A673 (cell line): ENCODE measurements around the gene HNRNPA0. TPM values are rescaled to one million over a fixed set of nuclear protein-coding genes. Genes with fewer than 3 reads are reported as not detected.

ENCODE experiments used
- BruUV-seq: library from RNA; stranded (reverse); fragments of 400-500 nt; replicated peaks from 2 replicates; lab custom pipeline; 2021; lab: Mats Ljungman, UMichigan
- CTCF ChIA-PET: fragments of 300-600 bp; sonication (Branson Sonifier 250); formaldehyde crosslinking; loops from one replicate; lab custom pipeline; 2022; ENCODE audit warnings: antibody characterized with exemption; lab: Charles Lee
- POLR2A ChIA-PET: fragments of 300-600 bp; sonication (Branson Sonifier 250); formaldehyde crosslinking; loops from one replicate; lab custom pipeline; 2022; ENCODE audit warnings: antibody characterized with exemption; ENCODE audit not compliant: low non-redundant PET; lab: Charles Lee
- DNase-seq: peaks from one replicate; pipeline ENCODE4 v3.0.0-alpha.2; 2015; ENCODE audit warnings: low spot score
- H3K27ac ChIP-seq: fragments of 200-600 bp; sonication (generic); 2 replicates; pipeline ENCODE4 v1.5.1; 2016; ENCODE audit warnings: mixed run types, low read depth, mild to moderate bottlenecking, mixed read lengths, antibody characterized with exemption, low read length; ENCODE audit not compliant: poor library complexity, severe bottlenecking
- H3K27me3 ChIP-seq: fragments of 200-600 bp; sonication (generic); replicated peaks from 2 replicates; pipeline ENCODE4 v1.6.1; 2017; ENCODE audit warnings: mixed run types, low read depth, mild to moderate bottlenecking, mixed read lengths, antibody characterized with exemption, low read length; ENCODE audit not compliant: insufficient read depth, poor library complexity
- H3K36me3 ChIP-seq: fragments of 200-600 bp; sonication (generic); 2 replicates; pipeline ENCODE4 v1.6.1; 2016; ENCODE audit warnings: mixed run types, mild to moderate bottlenecking, mixed read lengths, antibody characterized with exemption, low read length; ENCODE audit not compliant: insufficient read depth, poor library complexity, severe bottlenecking
- H3K4me1 ChIP-seq: fragments of 200-600 bp; sonication (generic); 2 replicates; pipeline ENCODE4 v1.6.1; 2017; ENCODE audit warnings: mixed run types, mild to moderate bottlenecking, mixed read lengths, antibody characterized with exemption, low read length; ENCODE audit not compliant: insufficient read depth, poor library complexity, severe bottlenecking
- H3K4me3 ChIP-seq: fragments of 200-600 bp; sonication (generic); 2 replicates; pipeline ENCODE4 v1.5.1; 2016; ENCODE audit warnings: low read depth, mixed run types, mild to moderate bottlenecking, mixed read lengths, low read length; ENCODE audit not compliant: poor library complexity, severe bottlenecking
- H3K9me3 ChIP-seq: fragments of 200-600 bp; sonication (generic); 2 replicates; pipeline ENCODE4 v1.6.1; 2016; ENCODE audit warnings: mixed run types, low read depth, mild to moderate bottlenecking, mixed read lengths, antibody characterized with exemption, low read length; ENCODE audit not compliant: poor library complexity, severe bottlenecking
- CTCF ChIP-seq: fragments of 300-800, 200-600 bp; sonication (generic); conservative IDR thresholded peaks from 2 replicates; pipeline ENCODE4 v1.5.1; 2017; ENCODE audit warnings: low read depth, mild to moderate bottlenecking, antibody characterized with exemption, low read length, moderate library complexity, mixed read lengths
- EZH2 ChIP-seq: fragments of 200-600 bp; sonication (generic); IDR thresholded peaks from 2 replicates; pipeline ENCODE4 v1.6.1; 2017; ENCODE audit warnings: borderline replicate concordance, low read depth, mild to moderate bottlenecking, mixed read lengths, antibody characterized with exemption, low read length; ENCODE audit not compliant: poor library complexity, severe bottlenecking
- intact Hi-C: fragments of 100-400 bp; cut with micrococcal nuclease; formaldehyde crosslinking; loops from one replicate; pipeline ENCODE4 v1.10.0; 2022; ENCODE audit not compliant: unreplicated experiment
- total RNA-seq: library from RNA; stranded (reverse); gene quantifications from 2 replicates; pipeline ENCODE4 v1.2.3, GENCODE V29; 2021

HNRNPA0 gene
- total RNA-seq, 1 experiment from 2014 or later: 56.2 TPM

- ChIA-PET CTCF (interaction anchor here (0.6 kb wide), 1 partner anchor 95 kb away, joined by 3 read pairs; no protein-coding TSS in a partner anchor), POLR2A (no interaction called here)
- Histone ChIP-seq H3K4me1 (peaks cover 13% of the 10 kb centered on the region), H3K36me3 (peaks cover 29% of the 10 kb centered on the region), H3K27me3 (peaks cover 6% of the 10 kb centered on the region), H3K9me3 (no peaks in the 10 kb centered on the region), H3K27ac (peak overlapping the region; percentile 100), H3K4me3 (peak overlapping the region; percentile 91)
- intact Hi-C loops: loop anchor here (10.0 kb wide), 1 partner anchor 280 kb away; the partner anchor contains the start of gene FAM13B
- BruUV-seq: TSS peak; percentile 82
- TF ChIP-seq EZH2 (no peak), CTCF (no peak)
- DNase-seq: no peak
These were observed 999 bp upstream of the HNRNPA0 start for GRCh38 chr5:137754961-137755762.

GRCh38 chr5:137753691-137754187 is 424 bp downstream of the HNRNPA0 start:
- CTCF ChIA-PET: no interaction called here
- TSS peak; percentile 61 for BruUV-seq
- Histone ChIP-seq H3K27ac (peak overlapping the region; percentile 100), H3K4me1 (peaks cover 13% of the 10 kb centered on the region), H3K9me3 (no peaks in the 10 kb centered on the region), H3K27me3 (peaks cover 3% of the 10 kb centered on the region), H3K36me3 (peaks cover 29% of the 10 kb centered on the region), H3K4me3 (peak overlapping the region; percentile 91)
- POLR2A ChIA-PET: interaction anchor here (0.6 to 0.8 kb wide), 2 partner anchors 46 to 1200 kb away, joined by 4 to 9 read pairs; no protein-coding TSS in a partner anchor
- intact Hi-C loops: loop anchor here (10.0 kb wide), 1 partner anchor 281 kb away; the partner anchor contains the start of gene FAM13B
- TF ChIP-seq CTCF: no peak
- DNase-seq: no peak

- peak; percentile 47 for DNase-seq
- Histone ChIP-seq H3K27ac (peak overlapping the region; percentile 100), H3K27me3 (no peaks in the 10 kb centered on the region), H3K9me3 (no peaks in the 10 kb centered on the region), H3K36me3 (peaks cover 29% of the 10 kb centered on the region), H3K4me3 (peak overlapping the region; percentile 91), H3K4me1 (peaks cover 13% of the 10 kb centered on the region)
- ChIA-PET CTCF (no interaction called here), POLR2A (interaction anchor here (0.6 to 0.8 kb wide), 2 partner anchors 46 to 1201 kb away, joined by 4 to 9 read pairs; no protein-coding TSS in a partner anchor)
- TF ChIP-seq EZH2 (no peak), CTCF (no peak)
- intact Hi-C loops: loop anchor here (10.0 kb wide), 1 partner anchor 282 kb away; the partner anchor contains the start of gene FAM13B
- BruUV-seq: no TSS peak
These were observed 1.1 kb downstream of the HNRNPA0 start for GRCh38 chr5:137752905-137753690.
